DMS 273 (cell line): ENCODE results near the gene MYH7B.
A peak's percentile ranks its signal among the peaks of the same experiment; 100 is the strongest.

Experiments used
- DNase-seq: peaks from one replicate; lab custom pipeline; 2025; ENCODE audit not compliant: unreplicated experiment; lab: John Stamatoyannopoulos, UW

Gene MYH7B

GRCh38 chr20:34943808-34944567 is 11.7 kb upstream of the MYH7B start:
- DNase-seq, result peak; percentile 17

GRCh38 chr20:34945315-34946077 is 10.2 kb upstream of the MYH7B start:
- no peak for DNase-seq

- no peak for DNase-seq
Measured at GRCh38 chr20:34946661-34947060, 9.0 kb upstream of the MYH7B start.

GRCh38 chr20:34947336-34947735 is 8.3 kb upstream of the MYH7B start:
- DNase-seq, result no peak

- no peak for DNase-seq
Measured at GRCh38 chr20:34948030-34948429, 7.6 kb upstream of the MYH7B start.

GRCh38 chr20:34949120-34949519 is 6.5 kb upstream of the MYH7B start:
- DNase-seq, result no peak

- DNase-seq, result peak; percentile 25
Measured at GRCh38 chr20:34951252-34951651, 4.4 kb upstream of the MYH7B start.

- peak; percentile 89 for DNase-seq
Measured at GRCh38 chr20:34951652-34952051, 4.0 kb upstream of the MYH7B start.

- DNase-seq, result peak; percentile 31
Measured at GRCh38 chr20:34952671-34953070, 3.0 kb upstream of the MYH7B start.

- DNase-seq, result no peak
Measured at GRCh38 chr20:34953960-34954359, 1.7 kb upstream of the MYH7B start.

GRCh38 chr20:34954904-34955230 is 801 bp upstream of the MYH7B start:
- DNase-seq, result peak; percentile 70

GRCh38 chr20:34956041-34956458 is 382 bp downstream of the MYH7B start:
- DNase-seq, result no peak

- DNase-seq, result no peak
Measured at GRCh38 chr20:34956751-34957472, 1.2 kb downstream of the MYH7B start.

GRCh38 chr20:34964486-34964885 is 8.8 kb downstream of the MYH7B start:
- no peak for DNase-seq

- no peak for DNase-seq
Measured at GRCh38 chr20:34965051-34965450, 9.4 kb downstream of the MYH7B start.

GRCh38 chr20:34967421-34967820 is 11.8 kb downstream of the MYH7B start:
- DNase-seq, result no peak

GRCh38 chr20:34968042-34968775 is 12.5 kb downstream of the MYH7B start:
- no peak for DNase-seq

GRCh38 chr20:34970193-34970840 is 14.6 kb downstream of the MYH7B start:
- no peak for DNase-seq

GRCh38 chr20:34970846-34971560 is 15.3 kb downstream of the MYH7B start:
- DNase-seq, result no peak
